ENCODE data around the gene MPO. TPM values are rescaled to one million over a fixed set of nuclear protein-coding genes. Genes with fewer than 3 reads are reported as not detected.

Gene MPO
- total RNA-seq, 1 donor from 2014 or later: not detected

- POLR2A ChIA-PET: interaction anchor here (0.6 to 27.9 kb wide), 6 partner anchors 17 to 309 kb away, joined by 3 to 3007 read pairs (median 8); partner anchors contain the start of genes RNF43 and SUPT4H1
- Mint-ChIP-seq H3K4me1 (peaks cover 40% of the 10 kb centered on the region), H3K27me3 (peaks cover 2% of the 10 kb centered on the region), H3K27ac (peak overlapping the region; percentile 64), H3K4me3 (no peak overlapping the region), H3K36me3 (ENCODE audit: low read depth) (no peaks in the 10 kb centered on the region), H3K9me3 (no peaks in the 10 kb centered on the region)
- ATAC-seq (ENCODE audit: low read depth) (no peak), DNase-seq (no peak)
- intact Hi-C loops (cut with micrococcal nuclease): no loop called here
- TF ChIP-seq CTCF (IDR thresholded peaks at IDR 0.05): no peak
- CTCF ChIA-PET: interaction anchor here (1.6 to 3.7 kb wide), 3 partner anchors 22 to 94 kb away, joined by 5 to 16 read pairs (median 16); partner anchors contain the start of genes RNF43 and SUPT4H1
Observed at GRCh38 chr17:58322581-58323185, 41.9 kb upstream of the MPO start.

DNA sequence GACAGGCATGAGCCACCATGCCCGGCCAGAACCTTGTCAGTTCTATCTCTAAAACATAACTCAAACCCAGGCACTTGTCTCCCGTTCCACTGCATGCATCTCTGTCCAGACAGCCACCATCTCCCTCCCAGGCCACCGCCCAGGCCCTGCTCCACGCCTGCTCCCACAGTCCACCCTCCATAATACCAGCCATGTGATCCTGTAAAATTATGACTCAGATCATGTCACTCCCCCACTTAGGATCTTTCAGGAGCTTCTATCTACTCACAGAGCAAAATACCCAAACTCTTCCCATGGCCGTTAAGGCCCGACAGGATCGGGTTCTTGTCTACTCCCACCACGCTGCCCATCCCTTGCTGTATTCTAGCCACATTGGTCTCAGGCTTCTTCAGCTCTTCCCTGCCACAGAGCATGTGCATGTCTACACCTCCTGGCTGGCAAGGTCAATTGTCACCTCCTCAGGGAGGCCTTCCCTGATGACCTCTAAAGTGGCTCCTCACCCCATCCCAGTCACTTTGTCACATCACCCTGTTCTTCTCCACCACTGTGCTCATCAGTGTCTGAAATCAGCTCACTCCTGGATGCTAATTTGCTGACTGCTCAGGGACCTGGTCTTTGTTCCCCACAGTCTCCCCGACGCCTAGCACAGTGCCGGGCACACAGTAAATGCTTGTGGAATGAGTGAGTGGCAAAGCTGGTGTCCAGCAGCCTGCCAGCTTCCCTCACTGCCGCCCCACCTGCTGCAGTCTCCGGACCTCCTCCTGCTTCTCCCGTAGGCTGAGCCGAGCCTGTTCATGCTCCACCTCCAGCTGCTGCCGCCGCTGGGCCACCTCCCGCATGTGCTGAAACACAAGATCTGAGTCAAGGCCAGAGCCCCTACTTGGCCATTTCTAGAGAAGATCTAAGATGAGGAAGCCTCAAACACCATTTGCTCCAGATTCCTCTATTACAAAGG is 41.1 kb upstream of the MPO start:
- no peak overlapping the region for H3K4me3 Mint-ChIP-seq
- POLR2A ChIA-PET: interaction anchor here (1.0 to 27.9 kb wide), 6 partner anchors 17 to 197 kb away, joined by 3 to 3007 read pairs (median 8); partner anchors contain the start of genes RNF43 and SUPT4H1
- H3K27ac Mint-ChIP-seq: peak overlapping the region; percentile 64
- no peaks in the 10 kb centered on the region for H3K36me3 Mint-ChIP-seq (ENCODE audit: low read depth)
- CTCF ChIA-PET: interaction anchor here (0.6 to 3.7 kb wide), 4 partner anchors 23 to 95 kb away, joined by 3 to 16 read pairs (median 10); partner anchors contain the start of genes RNF43 and SUPT4H1
- peaks cover 2% of the 10 kb centered on the region for H3K27me3 Mint-ChIP-seq
- DNase-seq: no peak
- ATAC-seq (ENCODE audit: low read depth): no peak
- H3K9me3 Mint-ChIP-seq: no peaks in the 10 kb centered on the region
- intact Hi-C loops (cut with micrococcal nuclease): no loop called here
- H3K4me1 Mint-ChIP-seq: peaks cover 40% of the 10 kb centered on the region
- TF ChIP-seq CTCF (IDR thresholded peaks at IDR 0.05): no peak

DNA sequence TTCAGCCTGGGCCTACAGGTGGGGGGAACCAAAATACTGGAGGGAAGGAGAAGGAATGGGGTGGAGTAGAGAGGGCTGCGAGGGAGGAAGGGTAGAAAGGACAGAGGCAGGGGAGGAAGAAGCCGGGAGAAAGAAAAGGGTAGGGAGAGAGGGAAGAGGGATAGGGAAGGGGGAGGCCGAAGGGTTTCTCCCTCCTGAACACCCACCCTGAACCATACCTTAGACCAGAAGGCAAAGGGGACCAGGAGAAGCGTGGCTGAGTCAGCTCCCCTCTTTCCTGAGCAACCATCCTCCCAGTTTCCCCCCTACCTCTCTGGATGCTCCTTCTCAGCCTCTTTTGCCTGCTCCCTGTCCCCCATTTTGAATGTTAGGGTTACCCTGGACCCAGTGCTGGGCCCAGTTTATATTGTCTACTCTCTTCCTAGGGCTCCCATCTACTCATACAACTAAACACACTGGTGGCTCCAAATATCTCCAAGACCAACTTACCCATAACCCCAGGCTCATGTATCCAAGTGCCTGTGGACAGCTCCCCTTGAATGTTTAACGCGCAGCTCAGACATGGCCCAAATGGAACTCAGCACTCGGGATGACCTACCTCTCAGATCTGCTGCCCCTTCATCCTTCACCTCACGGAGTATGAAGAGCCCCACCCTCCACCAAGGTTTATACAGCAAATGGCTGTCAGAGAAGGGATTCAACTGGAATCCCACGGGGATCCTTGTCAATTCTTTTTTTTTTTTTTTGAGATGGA is 40.0 kb upstream of the MPO start:
- Mint-ChIP-seq H3K4me1 (peaks cover 32% of the 10 kb centered on the region), H3K27ac (no peak overlapping the region), H3K9me3 (no peaks in the 10 kb centered on the region), H3K27me3 (peaks cover 2% of the 10 kb centered on the region), H3K4me3 (no peak overlapping the region), H3K36me3 (ENCODE audit: low read depth) (no peaks in the 10 kb centered on the region)
- CTCF ChIA-PET: no interaction called here
- TF ChIP-seq CTCF (IDR thresholded peaks at IDR 0.05): no peak
- intact Hi-C loops (cut with micrococcal nuclease): no loop called here
- DNase-seq: peak; percentile 7
- no peak for ATAC-seq (ENCODE audit: low read depth)
- POLR2A ChIA-PET: interaction anchor here (1.0 to 27.9 kb wide), 4 partner anchors 18 to 127 kb away, joined by 3 to 3007 read pairs (median 114); partner anchors contain the start of genes RNF43 and SUPT4H1

DNA sequence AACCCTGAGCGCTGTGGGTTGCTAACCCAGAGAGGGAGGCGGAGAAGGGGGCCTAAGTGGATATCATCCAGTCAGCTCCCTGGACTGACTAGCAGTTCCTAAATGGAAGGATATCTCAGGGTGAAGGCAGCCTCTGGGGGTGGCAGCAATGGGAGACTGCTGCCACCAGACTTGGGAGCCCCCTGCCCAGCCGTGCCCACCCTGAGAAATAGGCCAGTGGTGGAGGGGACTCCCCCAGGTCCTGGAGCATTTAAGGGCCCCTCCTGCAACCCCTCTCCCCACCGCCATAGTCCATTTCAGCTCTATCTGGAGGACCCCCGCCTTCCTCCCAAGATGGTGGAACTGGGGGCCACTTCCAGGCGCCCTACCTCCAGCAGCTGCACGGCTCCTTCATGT is 39.4 kb upstream of the MPO start:
- ATAC-seq (ENCODE audit: low read depth) (no peak), DNase-seq (peak; percentile 12)
- peaks cover under 1% of the 10 kb centered on the region for H3K27me3 Mint-ChIP-seq
- intact Hi-C loops (cut with micrococcal nuclease): no loop called here
- no peak overlapping the region for H3K4me3 Mint-ChIP-seq
- H3K9me3 Mint-ChIP-seq: no peaks in the 10 kb centered on the region
- H3K4me1 Mint-ChIP-seq: peaks cover 26% of the 10 kb centered on the region
- ChIA-PET POLR2A (interaction anchor here (27.9 kb wide), 1 partner anchor 19 kb away, joined by 3007 read pairs; no protein-coding TSS in a partner anchor), CTCF (interaction anchor here (1.9 kb wide), 1 partner anchor 32 kb away, joined by 6 read pairs; the partner anchor contains the start of gene SUPT4H1)
- H3K36me3 Mint-ChIP-seq (ENCODE audit: low read depth): no peaks in the 10 kb centered on the region
- no peak overlapping the region for H3K27ac Mint-ChIP-seq
- TF ChIP-seq CTCF (IDR thresholded peaks at IDR 0.05): no peak

All from activated B cell treated with CpG ODN at 0.5 μM for 24 hours (primary cell).